Trophoblast cell (in vitro differentiated cells and primary cell): ENCODE data around the gene LEAP2.

Experiments used
- DNase-seq, 2 donors: peaks; one replicate each; pipeline ENCODE4 v3.0.0-alpha.2; 2016
- H2AFZ ChIP-seq: 2 replicates; pipeline ENCODE4 v1.6.1; 2013; ENCODE audit warnings: low read length, moderate library complexity, mild to moderate bottlenecking; ENCODE audit not compliant: insufficient read depth, poor library complexity
- H2AK5ac ChIP-seq: 2 replicates; pipeline ENCODE4 v1.6.1; 2013; ENCODE audit warnings: mild to moderate bottlenecking, low read length
- H2BK120ac ChIP-seq: 2 replicates; pipeline ENCODE4 v1.6.1; 2013; ENCODE audit warnings: low read length, mild to moderate bottlenecking, moderate library complexity; ENCODE audit not compliant: insufficient read depth, poor library complexity
- H2BK12ac ChIP-seq: 2 replicates; pipeline ENCODE4 v1.6.1; 2013; ENCODE audit warnings: mild to moderate bottlenecking, low read length, moderate library complexity
- H2BK5ac ChIP-seq: 2 replicates; pipeline ENCODE4 v1.6.1; 2013; ENCODE audit warnings: low read length, low read depth, moderate library complexity, mild to moderate bottlenecking; ENCODE audit not compliant: poor library complexity
- H3K14ac ChIP-seq: 2 replicates; pipeline ENCODE4 v1.6.1; 2013; ENCODE audit warnings: mild to moderate bottlenecking, low read length
- H3K18ac ChIP-seq: 2 replicates; pipeline ENCODE4 v1.6.1; 2013; ENCODE audit warnings: mild to moderate bottlenecking, low read length
- H3K23ac ChIP-seq: 2 replicates; pipeline ENCODE4 v1.6.1; 2013; ENCODE audit warnings: low read length
- H3K27ac ChIP-seq: 2 replicates; pipeline ENCODE4 v1.5.1; 2013; ENCODE audit warnings: low read depth, mild to moderate bottlenecking, inconsistent platforms, low read length, moderate library complexity
- H3K27me3 ChIP-seq: 2 replicates; pipeline ENCODE4 v1.6.1; 2013; ENCODE audit warnings: inconsistent platforms, mild to moderate bottlenecking, low read length, moderate library complexity; ENCODE audit not compliant: insufficient read depth
- H3K36me3 ChIP-seq, 2 experiments: 1 replicate in 1 of 2; 2 replicates in 1 of 2; pipeline ENCODE4 v1.6.1; 2013; ENCODE audit warnings: low read length in 2 of 2, mild to moderate bottlenecking in 2 of 2, moderate library complexity in 1 of 2; ENCODE audit not compliant: insufficient read depth in 2 of 2, control insufficient read depth in 1 of 2
- H3K4ac ChIP-seq: 2 replicates; pipeline ENCODE4 v1.6.1; 2013; ENCODE audit warnings: low read depth, mild to moderate bottlenecking, low read length, moderate library complexity
- H3K4me1 ChIP-seq, 2 experiments: 1 replicate in 1 of 2; 2 replicates in 1 of 2; pipeline ENCODE4 v1.6.1; 2013; ENCODE audit warnings: low read length in 2 of 2, mild to moderate bottlenecking in 2 of 2, moderate library complexity in 1 of 2; ENCODE audit not compliant: insufficient read depth in 2 of 2, control insufficient read depth in 1 of 2
- H3K4me2 ChIP-seq: 2 replicates; pipeline ENCODE4 v1.6.1; 2013; ENCODE audit warnings: inconsistent platforms, mild to moderate bottlenecking, low read length, moderate library complexity
- H3K4me3 ChIP-seq: 2 replicates; pipeline ENCODE4 v1.5.1; 2013; ENCODE audit warnings: mild to moderate bottlenecking, low read depth, low read length, inconsistent platforms
- H3K79me1 ChIP-seq: one replicate; pipeline ENCODE4 v1.6.1; 2013; ENCODE audit warnings: low read length
- H3K79me2 ChIP-seq: 2 replicates; pipeline ENCODE4 v1.6.1; 2013; ENCODE audit warnings: low read length, mild to moderate bottlenecking; ENCODE audit not compliant: control insufficient read depth, insufficient read depth, poor library complexity
- H3K9ac ChIP-seq: 2 replicates; pipeline ENCODE4 v1.6.1; 2013; ENCODE audit warnings: mild to moderate bottlenecking, low read length
- H3K9me3 ChIP-seq: 2 replicates; pipeline ENCODE4 v1.6.1; 2013; ENCODE audit warnings: low read depth, mild to moderate bottlenecking, control low read depth, inconsistent platforms, low read length; ENCODE audit not compliant: insufficient read depth
- H4K12ac ChIP-seq: 2 replicates; pipeline ENCODE4 v1.6.1; 2013; ENCODE audit warnings: low read depth, mild to moderate bottlenecking, low read length, moderate library complexity
- H4K8ac ChIP-seq: 2 replicates; pipeline ENCODE4 v1.6.1; 2013; ENCODE audit warnings: low read depth, mild to moderate bottlenecking, low read length, moderate library complexity
- H4K91ac ChIP-seq: one replicate; pipeline ENCODE4 v1.6.1; 2013; ENCODE audit warnings: low read depth, mild to moderate bottlenecking, low read length, moderate library complexity
- WGBS: extraction: QIAGEN DNeasy Blood & Tissue Kit; methylation state at CpG from one replicate; pipeline ENCODE4 v1.1.7; 2013; ENCODE audit warnings: missing lambda C conversion rate; ENCODE audit not compliant: insufficient read length, insufficient coverage; ENCODE audit errors: extremely low coverage; 5-methylcytosine and 5-hydroxymethylcytosine counted together

The LEAP2 gene

DNA sequence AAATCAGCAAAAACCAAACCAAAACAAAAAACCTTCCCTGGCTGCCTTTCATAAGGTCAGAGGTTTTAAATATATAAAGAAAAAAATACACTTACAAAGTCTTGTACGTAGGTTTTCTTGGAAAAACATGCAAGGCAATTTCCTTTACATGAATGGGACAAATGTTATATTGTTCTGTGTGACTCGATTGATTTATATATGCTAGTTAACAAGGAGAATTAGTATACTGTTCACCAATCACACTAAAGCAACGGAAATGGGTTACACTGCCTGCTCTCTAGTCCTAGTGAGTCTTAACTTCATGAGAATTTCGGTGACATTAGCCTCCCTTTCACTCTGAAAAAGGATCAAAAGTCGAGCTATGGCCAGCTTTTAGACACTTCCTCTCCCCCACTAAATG lies 12.7 kb upstream of the LEAP2 start:
- H3K27ac ChIP-seq: no peak overlapping the region
- H3K4me2 ChIP-seq: no peak overlapping the region
- no peaks in the 10 kb centered on the region for H3K9me3 ChIP-seq
- no peak overlapping the region for H3K14ac ChIP-seq
- H2AFZ ChIP-seq: no peak overlapping the region
- peaks cover 1 to 4% of the 10 kb centered on the region in 2 experiments for H3K4me1 ChIP-seq
- H2AK5ac ChIP-seq: no peak overlapping the region
- H3K36me3 ChIP-seq: no peaks in the 10 kb centered on the region
- H3K18ac ChIP-seq: no peak overlapping the region
- DNase-seq: no peak
- no peaks in the 10 kb centered on the region for H3K27me3 ChIP-seq
- no peak overlapping the region for H2BK120ac ChIP-seq
- no peak overlapping the region for H2BK12ac ChIP-seq
- no CpG with 5 or more reads among the region's 5 CpGs for WGBS
- H3K4me3 ChIP-seq: no peak overlapping the region
- H3K9ac ChIP-seq: no peak overlapping the region
- no peak overlapping the region for H2BK5ac ChIP-seq
- no peak overlapping the region for H3K4ac ChIP-seq
- H3K79me1 ChIP-seq: peaks cover under 1% of the 10 kb centered on the region
- no peak overlapping the region for H4K91ac ChIP-seq
- H4K8ac ChIP-seq: no peak overlapping the region
- H4K12ac ChIP-seq: no peak overlapping the region
- H3K79me2 ChIP-seq: no peaks in the 10 kb centered on the region
- H3K23ac ChIP-seq: no peak overlapping the region

DNA sequence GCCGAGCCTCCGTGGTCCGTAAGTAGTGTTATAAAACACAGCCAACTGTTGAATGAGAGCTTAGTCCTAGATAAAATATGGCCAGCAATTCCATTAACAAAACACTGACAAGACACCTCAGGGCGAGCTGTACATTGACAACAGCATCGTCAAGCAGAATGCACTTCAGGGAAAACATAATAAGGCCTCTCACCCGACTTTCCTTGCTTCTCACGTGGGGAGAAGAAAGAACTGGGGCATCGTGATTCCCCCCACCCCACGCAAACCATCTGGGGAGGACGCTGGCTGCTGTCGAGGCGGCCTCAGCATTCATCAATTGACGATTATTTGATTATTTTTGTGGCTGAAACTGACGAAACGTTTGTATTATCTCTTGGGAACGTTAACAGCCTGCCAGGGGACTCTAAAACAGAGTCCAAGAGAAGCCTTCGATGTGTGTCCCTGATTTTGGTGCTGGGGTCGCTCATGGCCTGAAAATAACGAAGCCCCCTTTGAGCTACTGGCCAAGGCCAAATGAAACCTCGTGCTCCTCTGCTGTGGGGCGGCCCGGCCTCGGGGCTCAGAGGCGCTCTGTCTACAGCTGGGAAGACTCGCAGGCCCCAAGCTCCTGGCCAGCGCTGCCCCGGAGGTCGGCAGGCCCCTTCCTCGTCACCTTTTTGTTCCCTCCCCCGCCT lies 7.7 kb upstream of the LEAP2 start:
- Histone ChIP-seq H3K23ac (no peak overlapping the region), H2BK12ac (no peak overlapping the region), H3K18ac (peak overlapping the region; percentile 34), H3K4me3 (no peak overlapping the region), H4K91ac (peak overlapping the region; percentile 80), H2BK120ac (peak overlapping the region; percentile 25), H3K27ac (peak overlapping the region; percentile 86), H3K4me2 (peak overlapping the region; percentile 60), H2AFZ (peak overlapping the region; percentile 58), H3K4ac (peak overlapping the region; percentile 18), H2BK5ac (peak overlapping the region; percentile 69), H3K14ac (peak overlapping the region; percentile 79), H4K12ac (peak overlapping the region; percentile 73), H3K79me1 (peaks cover 12% of the 10 kb centered on the region), H2AK5ac (no peak overlapping the region), H3K9me3 (no peaks in the 10 kb centered on the region), H3K27me3 (no peaks in the 10 kb centered on the region), H4K8ac (peak overlapping the region; percentile 90), H3K36me3 (peaks cover 4 to 10% of the 10 kb centered on the region in 2 experiments), H3K9ac (peak overlapping the region; percentile 78), H3K4me1 (peaks cover 5 to 12% of the 10 kb centered on the region in 2 experiments), H3K79me2 (peaks cover 6% of the 10 kb centered on the region)
- no CpG with 5 or more reads among the region's 30 CpGs for WGBS
- no peak for DNase-seq

DNA sequence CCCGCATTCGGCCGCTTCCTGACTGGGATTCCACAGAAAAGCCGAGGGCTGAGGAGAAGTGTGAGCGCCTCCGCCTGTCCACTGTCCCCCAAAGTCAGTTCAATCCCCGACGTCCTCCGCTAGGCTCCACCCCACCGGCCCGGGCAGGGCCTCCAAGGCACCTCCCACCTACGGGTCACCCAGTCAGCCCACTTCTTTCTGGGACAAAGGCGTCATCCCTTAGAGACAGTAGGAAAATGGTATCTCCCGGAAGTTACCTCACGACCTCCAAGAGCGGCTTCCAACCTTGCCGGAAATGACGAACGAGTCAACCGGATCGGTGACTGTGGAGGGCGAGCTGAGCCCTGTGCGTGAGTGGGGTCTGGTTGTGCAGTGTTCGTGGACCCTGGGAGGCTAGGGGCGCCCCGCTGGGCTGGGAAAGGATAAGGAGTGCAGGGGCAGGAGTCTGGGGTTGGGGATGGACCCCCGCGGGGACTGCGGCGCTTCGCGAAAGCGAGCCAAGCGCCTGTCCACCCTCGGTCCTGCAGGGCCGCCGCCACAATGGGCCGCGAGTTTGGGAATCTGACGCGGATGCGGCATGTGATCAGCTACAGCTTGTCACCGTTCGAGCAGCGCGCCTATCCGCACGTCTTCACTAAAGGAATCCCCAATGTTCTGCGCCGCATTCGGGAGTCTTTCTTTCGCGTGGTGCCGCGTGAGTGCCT lies 7.0 kb upstream of the LEAP2 start, which contains the start of the genes GDF9 and UQCRQ:
TSS of gene GDF9 (minus strand) at position 128 of the 704 bp plus-strand sequence. CDS start 1,936 bp downstream, outside the sequence.
TSS of gene UQCRQ (plus strand) at position 301 of the 704 bp plus-strand sequence. CDS start at position 541, 240 bp downstream.
- peak within 1 kb of the TSS; percentile 68 for H2AFZ ChIP-seq
- DNase-seq: peak; percentile 95 to 99
- peak within 1 kb of the TSS; percentile 88 for H2AK5ac ChIP-seq
- peak within 1 kb of the TSS; percentile 84 for H4K12ac ChIP-seq
- no CpG with 5 or more reads among the region's 55 CpGs for WGBS
- H3K79me1 ChIP-seq: peaks cover 12% of the 10 kb centered on the region
- peak within 1 kb of the TSS; percentile 91 for H3K9ac ChIP-seq
- peak within 1 kb of the TSS; percentile 37 for H2BK120ac ChIP-seq
- H3K4me1 ChIP-seq: peaks cover 5 to 12% of the 10 kb centered on the region in 2 experiments
- peak within 1 kb of the TSS; percentile 79 for H3K14ac ChIP-seq
- peaks cover 4 to 12% of the 10 kb centered on the region in 2 experiments for H3K36me3 ChIP-seq
- H4K91ac ChIP-seq: peak within 1 kb of the TSS; percentile 80
- no peaks in the 10 kb centered on the region for H3K27me3 ChIP-seq
- no peak within 1 kb of the TSS for H3K23ac ChIP-seq
- peak within 1 kb of the TSS; percentile 84 for H3K4me3 ChIP-seq
- H4K8ac ChIP-seq: peak within 1 kb of the TSS; percentile 90
- no peaks in the 10 kb centered on the region for H3K9me3 ChIP-seq
- peak within 1 kb of the TSS; percentile 69 for H2BK5ac ChIP-seq
- H3K4ac ChIP-seq: peak within 1 kb of the TSS; percentile 93
- H3K27ac ChIP-seq: peak within 1 kb of the TSS; percentile 86
- H2BK12ac ChIP-seq: peak within 1 kb of the TSS; percentile 41
- peak within 1 kb of the TSS; percentile 81 for H3K18ac ChIP-seq
- peak within 1 kb of the TSS; percentile 74 for H3K4me2 ChIP-seq
- peaks cover 6% of the 10 kb centered on the region for H3K79me2 ChIP-seq

DNA sequence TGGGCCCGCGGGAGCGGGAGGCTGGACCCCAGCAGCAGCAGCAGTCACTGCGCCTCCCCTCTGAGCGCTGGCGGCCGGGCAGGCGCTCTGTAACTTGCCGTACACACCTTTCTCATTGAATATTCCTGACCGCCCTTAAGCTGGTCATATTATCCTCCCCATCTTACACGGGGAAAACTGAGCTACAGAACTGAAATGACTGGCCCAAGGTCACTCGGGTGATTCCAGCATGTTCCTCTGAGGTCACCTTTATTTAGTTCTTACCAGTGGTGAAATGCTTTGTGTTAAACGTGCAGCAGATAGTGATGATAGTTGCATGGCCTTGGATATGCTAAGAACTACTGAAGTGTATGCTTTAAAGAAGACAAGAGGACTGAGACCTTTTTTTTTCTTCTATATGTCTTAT lies 6.4 kb upstream of the LEAP2 start:
- Histone ChIP-seq H3K4me1 (peaks cover 5 to 12% of the 10 kb centered on the region in 2 experiments), H3K23ac (no peak overlapping the region), H3K27ac (peak overlapping the region; percentile 34), H3K9ac (peak overlapping the region; percentile 91), H2BK120ac (peak overlapping the region; percentile 37), H3K4ac (peak overlapping the region; percentile 93), H3K27me3 (no peaks in the 10 kb centered on the region), H2AFZ (peak overlapping the region; percentile 68), H2BK12ac (peak overlapping the region; percentile 41), H4K8ac (peak overlapping the region; percentile 70), H3K18ac (peak overlapping the region; percentile 81), H3K79me1 (peaks cover 12% of the 10 kb centered on the region), H3K79me2 (peaks cover 6% of the 10 kb centered on the region), H4K12ac (peak overlapping the region; percentile 84), H2AK5ac (peak overlapping the region; percentile 88), H3K4me2 (peak overlapping the region; percentile 74), H2BK5ac (peak overlapping the region; percentile 8), H3K9me3 (no peaks in the 10 kb centered on the region), H4K91ac (peak overlapping the region; percentile 23), H3K4me3 (peak overlapping the region; percentile 84), H3K14ac (peak overlapping the region; percentile 50), H3K36me3 (peaks cover 7 to 17% of the 10 kb centered on the region in 2 experiments)
- DNase-seq: no peak
- WGBS: no CpG with 5 or more reads among the region's 13 CpGs
